Liver (tissue), 9 donors: Measurements from ENCODE around the gene IPMK. TPM values are rescaled to one million over a fixed set of nuclear protein-coding genes. Genes with fewer than 3 reads are reported as not detected.

Experiments
- DNase-seq: peaks from one replicate; pipeline ENCODE4 v3.0.0-alpha.2; 2017; ENCODE audit warnings: low spot score
- H3K27ac ChIP-seq, 2 donors: one replicate each; pipeline ENCODE4 v1.7.0; 2013; ENCODE audit warnings: inconsistent platforms in 2 of 2, low read length in 2 of 2, control low read depth in 1 of 2, low read depth in 1 of 2, mild to moderate bottlenecking in 1 of 2
- H3K27me3 ChIP-seq, 4 donors: one replicate each; pipeline versions ENCODE4 v1.6.1 to v1.7.0; 2013; ENCODE audit warnings: low read length in 3 of 4, inconsistent platforms in 1 of 4, mild to moderate bottlenecking in 1 of 4, moderate library complexity in 1 of 4; ENCODE audit not compliant: control insufficient read depth in 4 of 4, insufficient read depth in 4 of 4
- H3K36me3 ChIP-seq, 4 donors: one replicate each; pipeline versions ENCODE4 v1.6.1 to v1.7.0; 2013; ENCODE audit warnings: low read length in 3 of 4, mild to moderate bottlenecking in 3 of 4, low read depth in 1 of 4, moderate library complexity in 1 of 4; ENCODE audit not compliant: control insufficient read depth in 4 of 4, insufficient read depth in 3 of 4
- H3K4me1 ChIP-seq, 4 donors: one replicate each; pipeline versions ENCODE4 v1.6.1 to v1.7.0; 2013; ENCODE audit warnings: low read length in 3 of 4, mild to moderate bottlenecking in 3 of 4, moderate library complexity in 1 of 4; ENCODE audit not compliant: control insufficient read depth in 4 of 4, insufficient read depth in 4 of 4
- H3K4me3 ChIP-seq, 3 donors: one replicate each; pipeline versions ENCODE4 v1.6.1 to v1.7.0; 2013; ENCODE audit warnings: low read length in 3 of 3, control low read depth in 1 of 3, low read depth in 1 of 3, mild to moderate bottlenecking in 1 of 3
- H3K9ac ChIP-seq, 2 donors: one replicate each; pipeline ENCODE4 v1.7.0; 2013; ENCODE audit warnings: low read length in 2 of 2, mild to moderate bottlenecking in 2 of 2, moderate library complexity in 2 of 2, control low read depth in 1 of 2, low read depth in 1 of 2
- H3K9me3 ChIP-seq, 4 donors: one replicate each; pipeline versions ENCODE4 v1.6.1 to v1.7.0; 2013; ENCODE audit warnings: low read length in 3 of 4; ENCODE audit not compliant: control insufficient read depth in 4 of 4
- EGR1 ChIP-seq, 2 donors: IDR thresholded peaks; 2 replicates each; pipeline ENCODE4 v1.6.1; 2016 to 2018; ENCODE audit warnings: antibody characterized with exemption in 2 of 2, low read depth in 2 of 2
- FOXA1 ChIP-seq: IDR thresholded peaks from 2 replicates; pipeline ENCODE4 v1.6.1; 2016; ENCODE audit warnings: antibody characterized with exemption
- GABPA ChIP-seq, 2 donors: IDR thresholded peaks in 1 of 2; conservative IDR thresholded peaks in 1 of 2; 2 replicates each; pipeline ENCODE4 v1.6.1; 2016; ENCODE audit warnings: antibody characterized with exemption in 2 of 2, mild to moderate bottlenecking in 1 of 2, moderate library complexity in 1 of 2
- HNF4G ChIP-seq: IDR thresholded peaks from 2 replicates; pipeline ENCODE4 v1.6.1; 2016; ENCODE audit warnings: antibody characterized with exemption
- JUND ChIP-seq, 2 donors: IDR thresholded peaks; 2 replicates each; pipeline ENCODE4 v1.6.1; 2016; ENCODE audit warnings: antibody characterized with exemption in 2 of 2
- MAX ChIP-seq: IDR thresholded peaks from 2 replicates; pipeline ENCODE4 v1.6.1; 2016; ENCODE audit warnings: antibody characterized with exemption
- NR2F2 ChIP-seq: IDR thresholded peaks from 2 replicates; pipeline ENCODE4 v1.6.1; 2016; ENCODE audit warnings: antibody characterized with exemption
- RAD21 ChIP-seq, 2 donors: IDR thresholded peaks; 2 replicates each; pipeline ENCODE4 v1.6.1; 2016; ENCODE audit warnings: antibody characterized with exemption in 2 of 2, mild to moderate bottlenecking in 2 of 2
- RXRA ChIP-seq, 2 donors: IDR thresholded peaks; 2 replicates each; pipeline ENCODE4 v1.6.1; 2017 to 2018; ENCODE audit warnings: antibody characterized with exemption in 2 of 2, mild to moderate bottlenecking in 1 of 2
- SP1 ChIP-seq: IDR thresholded peaks from 2 replicates; pipeline ENCODE4 v1.6.1; 2018; ENCODE audit warnings: antibody characterized with exemption, mild to moderate bottlenecking
- TAF1 ChIP-seq: conservative IDR thresholded peaks from 2 replicates; pipeline ENCODE4 v1.6.1; 2016; ENCODE audit warnings: antibody characterized with exemption, mild to moderate bottlenecking
- whole genome bisulfite sequencing: extraction: QIAGEN DNeasy Blood & Tissue Kit; methylation state at CpG from one replicate; pipeline ENCODE4 v1.1.7; 2013; 5-methylcytosine and 5-hydroxymethylcytosine counted together
- polyA plus RNA-seq, 2 donors: library from polyadenylated mRNA; stranded (reverse) in 1 of 2; unstranded in 1 of 2; fragments of 200-250 nt in 1 of 2; fragments of >200 nt in 1 of 2; fragmentation: Nextera tagmentation in 1 of 2; extraction: Ambion mirVana in 1 of 2; gene quantifications; one replicate each; pipeline versions ENCODE4 v1.2.1 to v1.2.3, GENCODE V29; 2013 to 2015
- total RNA-seq, 2 donors: library from RNA; depleted of rRNA; stranded (reverse); fragments of >200 nt; gene quantifications; one replicate each; pipeline ENCODE4 v1.2.3, GENCODE V29; 2014
- TF ChIP-seq, protein P1 (sequence below): IDR thresholded peaks from 2 replicates; pipeline ENCODE4 v1.6.1; 2016; ENCODE audit warnings: antibody characterized with exemption, mild to moderate bottlenecking
- TF ChIP-seq, protein P2 (sequence below): IDR thresholded peaks from 2 replicates; pipeline ENCODE4 v1.6.1; 2016; ENCODE audit warnings: antibody characterized with exemption
- TF ChIP-seq, protein P3 (sequence below): fragments of 150-350 bp; IDR thresholded peaks from 2 replicates; pipeline ENCODE4 v1.5.1; 2017; ENCODE audit warnings: improper control_type of control experiment, low read depth, low read length; ENCODE audit not compliant: missing input control
- donor health status: healthy.
- donor health status: healthy.
- donor health status: healthy.
- donor health status: healthy.
- donor health status: healthy.

Gene IPMK
- total and polyA plus RNA-seq, 4 donors = 1.4 to 5.2 (median 3.3) TPM

DNA sequence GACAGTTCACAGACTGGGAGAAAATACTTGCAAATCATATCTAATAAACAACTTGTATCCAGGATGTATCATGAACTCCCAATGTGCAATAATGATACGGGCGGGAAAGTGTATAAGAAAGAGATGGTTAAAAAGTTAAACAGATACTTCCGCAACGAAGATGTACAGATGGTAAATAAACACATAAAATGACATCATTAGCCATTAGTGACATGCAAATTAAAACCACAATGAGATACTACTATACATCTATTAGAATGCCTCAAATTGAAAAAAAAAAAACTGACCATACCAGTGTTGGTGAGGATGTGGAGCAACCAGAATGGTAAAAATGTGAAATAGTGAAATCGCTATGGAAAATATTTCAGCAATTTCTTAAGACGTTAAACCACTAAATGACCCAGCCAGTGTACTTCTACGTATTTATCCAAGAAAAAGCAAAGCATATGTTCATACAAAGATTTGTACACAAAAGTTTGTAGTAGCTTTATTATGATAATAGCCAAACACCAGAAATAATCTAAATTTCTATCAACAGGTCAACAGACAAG is 83.5 kb downstream of the IPMK start:
- H3K4me3 ChIP-seq = no peak overlapping the region
- H3K27me3 ChIP-seq = no peaks in the 10 kb centered on the region
- WGBS = 88% methylated on average over 7 of the region's 7 CpGs
- no peak for DNase-seq
- TF ChIP-seq, protein P1, sequence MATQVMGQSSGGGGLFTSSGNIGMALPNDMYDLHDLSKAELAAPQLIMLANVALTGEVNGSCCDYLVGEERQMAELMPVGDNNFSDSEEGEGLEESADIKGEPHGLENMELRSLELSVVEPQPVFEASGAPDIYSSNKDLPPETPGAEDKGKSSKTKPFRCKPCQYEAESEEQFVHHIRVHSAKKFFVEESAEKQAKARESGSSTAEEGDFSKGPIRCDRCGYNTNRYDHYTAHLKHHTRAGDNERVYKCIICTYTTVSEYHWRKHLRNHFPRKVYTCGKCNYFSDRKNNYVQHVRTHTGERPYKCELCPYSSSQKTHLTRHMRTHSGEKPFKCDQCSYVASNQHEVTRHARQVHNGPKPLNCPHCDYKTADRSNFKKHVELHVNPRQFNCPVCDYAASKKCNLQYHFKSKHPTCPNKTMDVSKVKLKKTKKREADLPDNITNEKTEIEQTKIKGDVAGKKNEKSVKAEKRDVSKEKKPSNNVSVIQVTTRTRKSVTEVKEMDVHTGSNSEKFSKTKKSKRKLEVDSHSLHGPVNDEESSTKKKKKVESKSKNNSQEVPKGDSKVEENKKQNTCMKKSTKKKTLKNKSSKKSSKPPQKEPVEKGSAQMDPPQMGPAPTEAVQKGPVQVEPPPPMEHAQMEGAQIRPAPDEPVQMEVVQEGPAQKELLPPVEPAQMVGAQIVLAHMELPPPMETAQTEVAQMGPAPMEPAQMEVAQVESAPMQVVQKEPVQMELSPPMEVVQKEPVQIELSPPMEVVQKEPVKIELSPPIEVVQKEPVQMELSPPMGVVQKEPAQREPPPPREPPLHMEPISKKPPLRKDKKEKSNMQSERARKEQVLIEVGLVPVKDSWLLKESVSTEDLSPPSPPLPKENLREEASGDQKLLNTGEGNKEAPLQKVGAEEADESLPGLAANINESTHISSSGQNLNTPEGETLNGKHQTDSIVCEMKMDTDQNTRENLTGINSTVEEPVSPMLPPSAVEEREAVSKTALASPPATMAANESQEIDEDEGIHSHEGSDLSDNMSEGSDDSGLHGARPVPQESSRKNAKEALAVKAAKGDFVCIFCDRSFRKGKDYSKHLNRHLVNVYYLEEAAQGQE = no peak
- TF ChIP-seq EGR1 (IDR thresholded peaks at IDR 0.05; ENCODE audit: low read depth in 2 of 2) (no peak), JUND (IDR thresholded peaks at IDR 0.05) (no peak), SP1 (no peak), FOXA1 (no peak), HNF4G (no peak), RXRA (IDR thresholded peaks at IDR 0.05) (no peak), NR2F2 (no peak), RAD21 (IDR thresholded peaks at IDR 0.05) (no peak), MAX (no peak)
- TF ChIP-seq, protein P2, sequence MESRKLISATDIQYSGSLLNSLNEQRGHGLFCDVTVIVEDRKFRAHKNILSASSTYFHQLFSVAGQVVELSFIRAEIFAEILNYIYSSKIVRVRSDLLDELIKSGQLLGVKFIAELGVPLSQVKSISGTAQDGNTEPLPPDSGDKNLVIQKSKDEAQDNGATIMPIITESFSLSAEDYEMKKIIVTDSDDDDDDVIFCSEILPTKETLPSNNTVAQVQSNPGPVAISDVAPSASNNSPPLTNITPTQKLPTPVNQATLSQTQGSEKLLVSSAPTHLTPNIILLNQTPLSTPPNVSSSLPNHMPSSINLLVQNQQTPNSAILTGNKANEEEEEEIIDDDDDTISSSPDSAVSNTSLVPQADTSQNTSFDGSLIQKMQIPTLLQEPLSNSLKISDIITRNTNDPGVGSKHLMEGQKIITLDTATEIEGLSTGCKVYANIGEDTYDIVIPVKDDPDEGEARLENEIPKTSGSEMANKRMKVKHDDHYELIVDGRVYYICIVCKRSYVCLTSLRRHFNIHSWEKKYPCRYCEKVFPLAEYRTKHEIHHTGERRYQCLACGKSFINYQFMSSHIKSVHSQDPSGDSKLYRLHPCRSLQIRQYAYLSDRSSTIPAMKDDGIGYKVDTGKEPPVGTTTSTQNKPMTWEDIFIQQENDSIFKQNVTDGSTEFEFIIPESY = no peak
- TF ChIP-seq, protein P3, sequence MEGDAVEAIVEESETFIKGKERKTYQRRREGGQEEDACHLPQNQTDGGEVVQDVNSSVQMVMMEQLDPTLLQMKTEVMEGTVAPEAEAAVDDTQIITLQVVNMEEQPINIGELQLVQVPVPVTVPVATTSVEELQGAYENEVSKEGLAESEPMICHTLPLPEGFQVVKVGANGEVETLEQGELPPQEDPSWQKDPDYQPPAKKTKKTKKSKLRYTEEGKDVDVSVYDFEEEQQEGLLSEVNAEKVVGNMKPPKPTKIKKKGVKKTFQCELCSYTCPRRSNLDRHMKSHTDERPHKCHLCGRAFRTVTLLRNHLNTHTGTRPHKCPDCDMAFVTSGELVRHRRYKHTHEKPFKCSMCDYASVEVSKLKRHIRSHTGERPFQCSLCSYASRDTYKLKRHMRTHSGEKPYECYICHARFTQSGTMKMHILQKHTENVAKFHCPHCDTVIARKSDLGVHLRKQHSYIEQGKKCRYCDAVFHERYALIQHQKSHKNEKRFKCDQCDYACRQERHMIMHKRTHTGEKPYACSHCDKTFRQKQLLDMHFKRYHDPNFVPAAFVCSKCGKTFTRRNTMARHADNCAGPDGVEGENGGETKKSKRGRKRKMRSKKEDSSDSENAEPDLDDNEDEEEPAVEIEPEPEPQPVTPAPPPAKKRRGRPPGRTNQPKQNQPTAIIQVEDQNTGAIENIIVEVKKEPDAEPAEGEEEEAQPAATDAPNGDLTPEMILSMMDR = no peak
- H3K27ac ChIP-seq = no peak overlapping the region
- H3K36me3 ChIP-seq = no peaks in the 10 kb centered on the region
- H3K9ac ChIP-seq = no peak overlapping the region
- no peaks in the 10 kb centered on the region for H3K9me3 ChIP-seq
- no peaks in the 10 kb centered on the region for H3K4me1 ChIP-seq

- H3K36me3 ChIP-seq = no peaks in the 10 kb centered on the region
- DNase-seq = no peak
- 84% methylated on average over 6 of the region's 6 CpGs for WGBS
- H3K9ac ChIP-seq = no peak overlapping the region
- no peaks in the 10 kb centered on the region for H3K27me3 ChIP-seq
- TF ChIP-seq NR2F2 = no peak
- no peak for TF ChIP-seq EGR1 (IDR thresholded peaks at IDR 0.05; ENCODE audit: low read depth in 2 of 2)
- no peak for TF ChIP-seq RAD21 (IDR thresholded peaks at IDR 0.05)
- TF ChIP-seq SP1 = no peak
- TF ChIP-seq GABPA (IDR thresholded peaks at IDR 0.05 in 1 of 2, conservative IDR thresholded peaks at IDR 0.05 in 1 of 2) = no peak
- no peak for TF ChIP-seq TAF1
- TF ChIP-seq MAX = no peak
- no peak for TF ChIP-seq HNF4G
- TF ChIP-seq, protein P3 = no peak
- no peak for TF ChIP-seq JUND (IDR thresholded peaks at IDR 0.05)
- no peaks in the 10 kb centered on the region for H3K4me1 ChIP-seq
- H3K27ac ChIP-seq = no peak overlapping the region
- no peak overlapping the region for H3K4me3 ChIP-seq
- H3K9me3 ChIP-seq = no peaks in the 10 kb centered on the region
Observed at GRCh38 chr10:58180666-58181065, 87.0 kb downstream of the IPMK start.
